Heart left ventricle (tissue), 13 donors: Measurements from ENCODE around the gene CABLES2.
A peak's percentile ranks its signal among the peaks of the same experiment; 100 is the strongest.

Source experiments
- POLR2A ChIP-seq, 2 donors: fragments of 450-650 bp; IDR thresholded peaks; one replicate each; pipeline ENCODE4 v1.6.1; 2017; ENCODE audit warnings: antibody characterized with exemption in 2 of 2, mild to moderate bottlenecking in 2 of 2, moderate library complexity in 2 of 2
- TF ChIP-seq, protein P1 (sequence below), 12 donors: fragments of 200-600 bp; sonication (generic) in 4 of 12; IDR thresholded peaks; one replicate each; pipeline versions ENCODE4 v1.5.0 to v1.8.0; 2018 to 2022; ENCODE audit warnings: antibody characterized with exemption in 12 of 12, mild to moderate bottlenecking in 5 of 12
- donor health status: ischemic (EF 13 %, LVEDD 7.1; RV severe dilation, severe dysfunction).
- donor health status: DM: no; HTN: yes; CAD: no.
- donor health status: DM: no; HTN: no; CAD: no.
- donor health status: ischemic (EF 25% LVEDD 6.9; RV normal size, moderate dysfunction).
- donor health status: ischemic (EF 25% LVEDD 5.7; RV mildly dilated, moderate dysfunction).
- donor health status: ischemic (EF 35%, LVEDD 5.7; RV mildly dilated, moderate dysfunction).
- donor health status: nonischemic (EF 11% LVEDD 7.7; RV severe dilation, severe dysfunction).
- donor health status: DM: yes; HTN: yes; CAD: no.
- donor health status: PGD.
- donor health status: ischemic (EF 29% LVEDD 5.4; RV normal size, mild dysfunction).
- donor health status: nonischemic (EF 23%, LVEDD 6.1; RV moderate dilation, normal function).

- TF ChIP-seq, protein P1, sequence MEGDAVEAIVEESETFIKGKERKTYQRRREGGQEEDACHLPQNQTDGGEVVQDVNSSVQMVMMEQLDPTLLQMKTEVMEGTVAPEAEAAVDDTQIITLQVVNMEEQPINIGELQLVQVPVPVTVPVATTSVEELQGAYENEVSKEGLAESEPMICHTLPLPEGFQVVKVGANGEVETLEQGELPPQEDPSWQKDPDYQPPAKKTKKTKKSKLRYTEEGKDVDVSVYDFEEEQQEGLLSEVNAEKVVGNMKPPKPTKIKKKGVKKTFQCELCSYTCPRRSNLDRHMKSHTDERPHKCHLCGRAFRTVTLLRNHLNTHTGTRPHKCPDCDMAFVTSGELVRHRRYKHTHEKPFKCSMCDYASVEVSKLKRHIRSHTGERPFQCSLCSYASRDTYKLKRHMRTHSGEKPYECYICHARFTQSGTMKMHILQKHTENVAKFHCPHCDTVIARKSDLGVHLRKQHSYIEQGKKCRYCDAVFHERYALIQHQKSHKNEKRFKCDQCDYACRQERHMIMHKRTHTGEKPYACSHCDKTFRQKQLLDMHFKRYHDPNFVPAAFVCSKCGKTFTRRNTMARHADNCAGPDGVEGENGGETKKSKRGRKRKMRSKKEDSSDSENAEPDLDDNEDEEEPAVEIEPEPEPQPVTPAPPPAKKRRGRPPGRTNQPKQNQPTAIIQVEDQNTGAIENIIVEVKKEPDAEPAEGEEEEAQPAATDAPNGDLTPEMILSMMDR (IDR thresholded peaks at IDR 0.05), result peak in 1 of 12 donors; percentile 20
- peak in 1 of 2 donors; percentile 86 for TF ChIP-seq POLR2A (IDR thresholded peaks at IDR 0.05)
These were observed 20.5 kb downstream of the CABLES2 start, which contains the start of gene RPS21 for GRCh38 chr20:62386383-62387218.
